Measurements from ENCODE around the gene PLOD1. TPM values are rescaled to one million over a fixed set of nuclear protein-coding genes. Genes with fewer than 3 reads are reported as not detected.
A peak's percentile ranks its signal among the peaks of the same experiment; 100 is the strongest.

Gene PLOD1
- total and polyA plus RNA-seq, 8 donors, result 8.2 to 56.2 (median 35.2) TPM

- TF ChIP-seq EP300 (IDR thresholded peaks at IDR 0.05), result no peak
- no peak for TF ChIP-seq POLR2A (IDR thresholded peaks at IDR 0.05)
- TF ChIP-seq POLR2AphosphoS5 (IDR thresholded peaks at IDR 0.05), result no peak
- TF ChIP-seq CTCF (IDR thresholded peaks at IDR 0.05), result no peak
- intact Hi-C loops (cut with DNase I; ENCODE audit: low total_unique reads), result no loop called here
- Histone ChIP-seq H3K9me3 (no peaks in the 10 kb centered on the region), H3K4me1 (no peaks in the 10 kb centered on the region), H3K36me3 (peaks cover 95 to 100% (median 100%) of the 10 kb centered on the region in 4 donors), H3K4me3 (no peak overlapping the region), H3K27me3 (no peaks in the 10 kb centered on the region), H3K27ac (no peak overlapping the region)
- WGBS, 5 donors, result 77 to 91% (median 86%) methylated on average over 7 to 10 of the region's 10 CpGs
- no peak for DNase-seq
Measured at GRCh38 chr1:12001996-12002493, 67.5 kb downstream of the PLOD1 start.

- intact Hi-C loops (cut with DNase I; ENCODE audit: low total_unique reads), result no loop called here
- no peak overlapping the region for H3K4me3 ChIP-seq
- no peaks in the 10 kb centered on the region for H3K27me3 ChIP-seq
- DNase-seq, result no peak
- H3K27ac ChIP-seq, result no peak overlapping the region
- peaks cover 84 to 100% (median 99%) of the 10 kb centered on the region in 4 donors for H3K36me3 ChIP-seq
- no peak for TF ChIP-seq POLR2AphosphoS5 (IDR thresholded peaks at IDR 0.05)
- TF ChIP-seq EP300 (IDR thresholded peaks at IDR 0.05), result no peak
- TF ChIP-seq CTCF (IDR thresholded peaks at IDR 0.05), result no peak
- TF ChIP-seq POLR2A (IDR thresholded peaks at IDR 0.05), result no peak
- no peaks in the 10 kb centered on the region for H3K4me1 ChIP-seq
- WGBS, 5 donors, result 88 to 98% (median 92%) methylated on average over 12 of the region's 12 CpGs
- H3K9me3 ChIP-seq, result no peaks in the 10 kb centered on the region
Measured at GRCh38 chr1:12003762-12004161, 69.2 kb downstream of the PLOD1 start.

DNA sequence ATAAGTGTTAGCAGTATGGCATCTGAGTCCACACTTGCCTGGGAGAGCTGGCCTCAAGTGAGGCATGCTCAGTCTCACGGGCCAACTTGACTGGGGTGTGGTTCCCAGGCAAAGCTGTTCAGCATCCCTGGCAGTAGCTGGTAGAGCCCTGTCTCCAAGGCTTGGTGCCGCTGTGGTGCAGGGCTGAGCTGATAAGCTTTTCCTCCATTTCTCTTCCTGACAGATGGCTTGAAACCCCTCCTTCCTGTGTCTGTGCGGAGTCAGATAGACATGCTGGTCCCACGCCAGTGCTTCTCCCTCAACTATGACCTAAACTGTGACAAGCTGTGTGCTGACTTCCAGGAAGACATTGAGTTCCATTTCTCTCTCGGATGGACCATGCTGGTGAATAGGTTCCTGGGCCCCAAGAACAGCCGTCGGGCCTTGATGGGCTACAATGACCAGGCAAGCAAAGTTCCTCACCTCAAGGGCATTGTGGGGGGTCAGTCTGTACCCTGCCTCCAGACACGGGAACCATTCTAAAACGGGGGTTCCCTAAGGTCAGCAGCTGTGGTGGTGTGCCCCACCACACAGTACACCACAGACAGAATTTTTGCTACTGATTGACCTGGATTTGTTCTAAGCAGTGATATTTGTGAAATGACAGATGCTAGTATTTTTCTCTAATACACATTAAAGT is 71.1 kb downstream of the PLOD1 start:
- Histone ChIP-seq H3K27me3 (no peaks in the 10 kb centered on the region), H3K9me3 (no peaks in the 10 kb centered on the region), H3K36me3 (peaks cover 83 to 100% (median 99%) of the 10 kb centered on the region in 4 donors), H3K4me1 (no peaks in the 10 kb centered on the region), H3K4me3 (no peak overlapping the region), H3K27ac (no peak overlapping the region)
- 82 to 98% (median 91%) methylated on average over 7 to 9 of the region's 9 CpGs for WGBS, 5 donors
- DNase-seq, result peak in 1 of 2 donors; percentile 29
- no peak for TF ChIP-seq CTCF (IDR thresholded peaks at IDR 0.05)
- no peak for TF ChIP-seq EP300 (IDR thresholded peaks at IDR 0.05)
- no peak for TF ChIP-seq POLR2A (IDR thresholded peaks at IDR 0.05)
- TF ChIP-seq POLR2AphosphoS5 (IDR thresholded peaks at IDR 0.05), result no peak
- intact Hi-C loops (cut with DNase I; ENCODE audit: low total_unique reads), result no loop called here

DNA sequence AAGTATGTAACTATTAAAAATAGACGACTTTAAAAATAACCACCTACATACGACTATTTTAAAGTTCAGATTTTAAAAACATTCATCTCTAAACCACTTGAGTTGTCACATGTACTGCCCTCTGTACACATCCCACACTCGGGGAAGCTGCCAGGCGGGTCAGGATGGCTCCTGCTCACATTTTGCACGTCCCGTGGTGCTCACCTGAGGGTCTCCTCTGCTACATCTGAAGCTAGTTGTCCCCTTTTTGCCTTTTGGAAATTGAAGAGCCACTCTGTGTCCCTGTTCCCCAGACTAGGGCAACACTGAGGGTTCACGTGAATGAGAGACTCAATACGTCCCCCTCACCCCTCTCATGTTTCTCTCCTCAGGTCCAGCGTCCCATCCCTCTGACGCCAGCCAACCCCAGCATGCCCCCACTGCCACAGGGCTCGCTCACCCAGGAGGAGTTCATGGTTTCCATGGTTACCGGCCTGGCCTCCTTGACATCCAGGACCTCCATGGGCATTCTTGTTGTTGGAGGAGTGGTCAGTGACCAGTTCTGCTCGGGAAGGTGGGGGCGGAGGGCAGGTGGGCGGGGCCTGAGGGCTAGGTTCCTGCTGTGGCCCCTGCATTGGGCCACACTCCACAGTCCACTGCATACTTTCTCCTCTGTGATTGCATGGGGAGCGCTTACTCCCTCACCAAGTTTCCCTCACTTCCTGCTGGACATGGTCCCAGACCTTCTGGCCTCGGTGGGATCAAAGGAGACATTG is 71.8 kb downstream of the PLOD1 start:
- no peak overlapping the region for H3K27ac ChIP-seq
- H3K9me3 ChIP-seq, result no peaks in the 10 kb centered on the region
- TF ChIP-seq EP300 (IDR thresholded peaks at IDR 0.05), result no peak
- no peak for TF ChIP-seq CTCF (IDR thresholded peaks at IDR 0.05)
- no peak for TF ChIP-seq POLR2A (IDR thresholded peaks at IDR 0.05)
- no peak for TF ChIP-seq POLR2AphosphoS5 (IDR thresholded peaks at IDR 0.05)
- no peak overlapping the region for H3K4me3 ChIP-seq
- intact Hi-C loops (cut with DNase I; ENCODE audit: low total_unique reads), result no loop called here
- H3K27me3 ChIP-seq, result no peaks in the 10 kb centered on the region
- 87 to 89% (median 89%) methylated on average over 13 to 17 of the region's 17 CpGs for WGBS, 5 donors
- peaks cover 84 to 100% (median 99%) of the 10 kb centered on the region in 4 donors for H3K36me3 ChIP-seq
- DNase-seq, result no peak
- H3K4me1 ChIP-seq, result no peaks in the 10 kb centered on the region
